ENCODE data around the gene ANKRD40.
"Not testable (repeated sequence)": the region's sequence is repeated elsewhere in the genome, so short reads cannot be mapped to it uniquely, and the experiment has no call there.

Gene ANKRD40

GRCh38 chr17:50710650-50711049, 2.9 kb upstream of the ANKRD40 start:
- no peak for DNase-seq

- no peak for DNase-seq
Measured at GRCh38 chr17:50710025-50710424, 2.3 kb upstream of the ANKRD40 start.

GRCh38 chr17:50709053-50709452, 1.3 kb upstream of the ANKRD40 start:
- DNase-seq, result not testable (repeated sequence)

- DNase-seq, result no peak
Measured at GRCh38 chr17:50708050-50709000, 611 bp upstream of the ANKRD40 start.

- no peak for DNase-seq
Measured at GRCh38 chr17:50703162-50703561, 4.6 kb downstream of the ANKRD40 start.

- no peak for DNase-seq
Measured at GRCh38 chr17:50699410-50699809, 8.3 kb downstream of the ANKRD40 start.

- no peak for DNase-seq
Measured at GRCh38 chr17:50697663-50698272, 9.9 kb downstream of the ANKRD40 start.

DNA sequence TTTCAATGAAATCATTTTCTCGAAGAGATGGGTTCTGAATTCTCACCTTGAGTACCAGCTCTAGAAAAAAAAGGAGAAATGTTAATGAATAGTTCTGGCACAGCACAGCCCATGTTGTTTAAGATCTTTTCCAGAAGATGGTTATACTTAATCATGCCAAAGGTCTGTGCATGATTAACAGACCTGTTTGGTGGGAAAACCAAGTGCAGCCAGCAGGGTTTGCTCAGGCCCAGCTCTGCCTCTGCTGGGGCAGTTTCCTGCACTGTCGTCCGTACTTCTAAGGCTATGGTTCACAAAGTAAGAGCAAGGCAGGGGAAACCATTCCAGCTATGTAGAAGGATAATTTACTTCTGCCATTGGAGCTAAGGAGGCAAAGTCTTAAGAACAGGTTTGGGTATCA, 10.7 kb downstream of the ANKRD40 start:
- no peak for DNase-seq

- DNase-seq, result no peak
Measured at GRCh38 chr17:50696365-50696879, 11.3 kb downstream of the ANKRD40 start.

DNA sequence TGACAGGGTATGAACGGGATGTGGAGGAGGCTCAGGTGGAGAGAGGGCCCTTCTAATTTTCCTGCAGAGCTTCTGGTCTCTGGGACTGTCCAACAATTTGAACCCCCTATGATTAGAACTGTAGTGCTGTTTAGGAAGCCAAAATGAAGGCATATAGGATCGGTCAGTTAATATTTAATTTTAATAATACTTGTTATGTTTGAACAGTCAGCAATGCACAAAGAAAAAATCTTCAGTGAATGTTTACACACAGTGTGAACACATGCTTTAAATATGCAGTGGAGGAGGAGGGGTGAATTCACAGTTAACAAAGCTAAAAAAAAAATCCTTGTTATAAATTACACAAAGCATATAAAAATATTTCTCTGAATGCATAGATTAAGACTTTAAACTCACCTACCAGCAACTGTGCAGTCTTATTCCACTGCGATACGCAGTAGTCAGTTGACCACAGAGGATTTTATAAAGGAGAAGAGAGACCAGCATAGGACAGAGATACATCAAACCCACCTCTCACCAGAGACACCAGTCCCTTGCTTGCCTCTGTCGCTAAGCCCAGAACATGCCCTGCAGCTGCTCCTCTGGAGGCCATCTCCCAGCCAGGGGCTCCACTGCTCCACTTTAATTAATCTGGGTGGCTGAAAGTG, 14.6 kb downstream of the ANKRD40 start:
- DNase-seq, result no peak

GRCh38 chr17:50692448-50693035, 15.2 kb downstream of the ANKRD40 start:
- no peak for DNase-seq

DNA sequence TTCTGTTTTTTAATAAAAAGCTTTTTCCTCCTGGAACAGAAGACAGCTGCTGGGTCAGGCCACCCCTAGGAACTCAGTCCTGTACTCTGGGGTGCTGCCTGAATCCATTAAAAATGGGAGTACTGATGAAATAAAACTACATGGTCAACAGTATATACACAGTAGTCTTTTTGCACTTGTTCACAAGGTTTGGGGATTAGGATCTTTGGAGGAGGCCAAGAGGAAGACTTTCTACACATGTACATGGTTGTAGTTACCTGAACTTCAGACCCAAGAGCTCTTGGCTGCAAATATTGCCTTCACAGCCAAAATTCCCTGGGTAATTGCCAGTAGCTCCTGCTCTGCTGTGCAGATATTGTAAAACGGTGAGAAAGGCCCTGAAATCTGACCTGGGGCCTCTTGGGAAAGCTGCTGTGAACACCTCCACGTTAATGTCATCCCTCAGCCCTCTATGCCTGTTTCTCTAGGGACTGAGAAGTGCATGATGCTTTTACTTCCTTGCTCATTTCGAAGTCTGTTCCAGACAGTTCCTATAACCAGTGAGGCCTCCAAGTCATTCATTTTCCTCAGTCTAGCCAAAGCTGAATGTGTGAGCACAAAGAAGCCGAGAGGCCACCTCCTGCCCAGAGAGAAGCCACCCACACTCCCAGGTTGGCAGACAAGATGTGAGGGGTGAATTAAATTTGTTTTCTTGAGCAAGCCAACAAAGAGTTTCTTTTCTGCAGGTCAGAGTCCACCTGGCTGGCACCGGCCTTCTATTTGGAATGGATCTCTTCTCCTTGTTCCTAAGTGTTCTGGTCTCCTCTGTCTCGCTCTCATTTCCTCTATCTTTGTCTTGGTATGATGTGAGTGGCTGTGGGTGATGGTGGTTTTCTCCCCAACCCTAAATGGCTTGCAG, 15.9 kb downstream of the ANKRD40 start:
- DNase-seq, result no peak

DNA sequence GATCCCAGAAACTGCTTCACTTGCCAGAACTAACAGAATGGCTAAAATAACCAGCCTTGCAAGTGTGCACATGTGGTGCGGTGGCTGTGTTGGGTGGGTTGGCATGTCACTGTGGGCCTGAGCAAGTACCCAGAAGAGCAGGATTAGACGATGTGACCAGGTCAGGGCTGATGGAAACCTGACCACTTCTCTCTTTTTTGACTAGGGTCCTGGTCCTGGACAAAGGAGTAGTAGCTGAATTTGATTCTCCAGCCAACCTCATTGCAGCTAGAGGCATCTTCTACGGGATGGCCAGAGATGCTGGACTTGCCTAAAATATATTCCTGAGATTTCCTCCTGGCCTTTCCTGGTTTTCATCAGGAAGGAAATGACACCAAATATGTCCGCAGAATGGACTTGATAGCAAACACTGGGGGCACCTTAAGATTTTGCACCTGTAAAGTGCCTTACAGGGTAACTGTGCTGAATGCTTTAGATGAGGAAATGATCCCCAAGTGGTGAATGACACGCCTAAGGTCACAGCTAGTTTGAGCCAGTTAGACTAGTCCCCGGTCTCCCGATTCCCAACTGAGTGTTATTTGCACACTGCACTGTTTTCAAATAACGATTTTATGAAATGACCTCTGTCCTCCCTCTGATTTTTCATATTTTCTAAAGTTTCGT, 16.7 kb downstream of the ANKRD40 start:
- DNase-seq, result no peak

DNA sequence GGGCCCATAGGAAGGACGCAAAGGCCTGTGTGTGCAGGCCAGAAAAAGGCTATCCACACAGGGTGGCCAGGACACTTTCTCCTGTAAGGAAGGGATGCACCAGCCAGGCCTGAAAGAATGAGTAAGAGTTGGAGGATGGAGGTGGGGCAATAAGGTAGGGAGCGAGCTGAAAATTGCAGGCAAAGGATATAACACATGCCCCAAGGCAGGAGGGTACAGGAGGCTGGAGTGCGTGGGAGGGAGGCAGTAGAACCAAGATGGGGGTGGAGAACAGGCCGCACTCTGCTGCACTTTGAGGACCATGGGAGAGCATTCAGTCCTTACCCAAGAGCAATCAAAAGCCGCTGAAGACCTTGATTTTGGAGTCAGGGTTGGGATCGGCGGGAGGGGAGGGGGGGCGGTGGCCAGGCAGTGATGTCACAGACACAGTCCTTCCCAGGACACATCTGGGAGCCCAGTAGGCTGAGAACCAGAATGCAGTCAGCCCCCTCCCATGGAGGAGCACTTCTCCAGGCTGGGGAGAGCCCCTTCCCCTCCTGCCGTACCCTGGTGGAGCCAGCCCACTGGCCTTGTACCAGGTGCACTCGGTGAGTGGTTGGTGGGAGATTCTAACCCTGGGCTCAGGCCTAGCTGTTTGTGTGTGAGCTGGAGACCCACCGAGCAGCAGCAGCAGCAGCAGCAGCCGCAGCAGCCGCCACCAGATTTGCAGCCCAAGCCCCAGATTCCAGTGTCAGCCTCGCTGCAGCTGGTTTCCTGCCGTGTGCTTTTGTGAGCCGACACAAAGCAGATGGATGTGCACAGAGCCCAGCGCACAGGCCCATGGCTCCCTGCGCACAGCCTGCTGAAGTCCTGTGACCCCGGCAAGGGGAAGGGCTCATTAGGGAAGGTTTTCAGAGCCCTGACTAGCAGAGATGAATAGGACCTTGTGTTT, 17.5 kb downstream of the ANKRD40 start:
- DNase-seq, result no peak

DNA sequence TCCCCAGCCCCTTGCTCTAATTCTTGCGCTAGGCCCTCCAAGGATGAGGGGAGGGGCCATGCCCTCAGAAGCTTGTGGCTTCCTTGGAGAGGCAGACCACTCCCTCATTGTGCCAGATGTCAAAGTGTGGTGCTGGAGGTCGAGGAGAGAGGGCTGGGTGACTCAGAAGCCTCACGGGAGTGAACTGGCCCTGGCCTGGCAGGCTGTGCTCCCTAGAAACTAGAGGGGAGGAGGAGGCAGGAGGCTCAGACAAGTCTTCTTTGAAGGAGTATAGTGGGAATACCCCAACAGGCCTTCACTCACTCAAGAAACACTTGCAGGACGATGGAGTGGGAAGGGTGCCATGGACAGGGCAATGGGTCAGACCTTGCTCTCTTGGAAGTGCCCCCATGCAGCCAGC, 18.5 kb downstream of the ANKRD40 start:
- no peak for DNase-seq

DNA sequence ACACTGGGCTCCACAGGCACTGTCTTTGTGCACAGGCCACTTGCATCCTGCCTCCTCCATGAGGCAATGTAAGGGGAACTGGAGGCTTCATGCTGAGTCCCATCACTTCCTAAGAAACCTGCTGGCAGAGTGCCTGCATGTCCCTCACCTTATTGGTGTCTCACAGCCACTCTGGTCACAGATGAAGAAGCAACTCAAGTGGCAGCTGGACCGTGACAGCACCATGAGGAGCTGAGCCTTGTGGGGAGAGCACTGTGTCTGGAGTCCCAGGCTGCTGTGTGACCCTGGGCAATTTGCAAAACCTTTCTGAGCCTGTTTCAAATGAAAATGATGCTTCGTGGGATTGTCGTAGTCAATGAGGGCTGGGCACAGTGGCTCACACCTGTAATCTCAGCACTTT, 19.5 kb downstream of the ANKRD40 start:
- DNase-seq, result no peak

- no peak for DNase-seq
Measured at GRCh38 chr17:50687200-50688066, 20.3 kb downstream of the ANKRD40 start.

DNA sequence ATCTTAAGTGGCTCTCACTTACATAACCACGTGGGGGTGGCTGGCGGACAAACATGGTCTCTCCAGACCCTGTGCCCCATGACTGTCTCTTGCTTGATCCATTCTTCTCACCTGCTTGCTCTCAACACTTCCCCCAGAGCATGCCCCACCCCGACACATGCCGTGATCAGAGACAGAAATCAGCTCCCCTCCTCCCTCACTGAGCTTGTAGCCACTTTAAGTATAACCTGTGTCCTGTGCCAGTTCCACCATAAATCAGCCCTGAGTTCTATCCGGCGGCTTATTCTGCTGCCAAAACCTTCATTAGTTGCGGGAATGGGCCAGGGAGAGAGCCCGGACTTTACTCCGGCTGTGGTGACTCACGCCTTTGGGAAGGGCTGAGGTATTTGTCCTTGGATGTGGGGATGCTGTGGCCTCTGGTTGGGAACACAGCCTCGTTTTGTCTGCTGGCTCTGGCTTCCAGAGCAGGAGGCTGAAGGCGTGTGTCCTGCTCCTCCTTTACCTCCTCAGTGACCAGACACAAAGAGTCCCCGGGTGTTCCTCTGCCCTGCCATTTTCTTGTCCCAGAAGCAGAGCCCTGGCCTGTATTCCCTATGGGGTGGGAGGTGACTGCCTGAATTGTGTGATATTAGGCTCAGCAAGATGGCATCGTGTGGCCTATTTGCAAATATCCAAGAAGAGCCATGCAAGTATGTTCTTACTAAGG, 21.1 kb downstream of the ANKRD40 start:
- DNase-seq, result no peak
